ENCODE data around the gene COBL. TPM values are rescaled to one million over a fixed set of nuclear protein-coding genes. Genes with fewer than 3 reads are reported as not detected.

Gene COBL
- total and polyA plus RNA-seq, 9 of the 15 experiments (the other 6 are each of a cell fraction or from before 2014, with no cell fraction given), result 0.01 to 2.4 (median 0.09) TPM; not detected in 3

- TF ChIP-seq ATF4 (CRISPR knock-in tag; IDR thresholded peaks at IDR 0.05) (no peak), ZBTB40 (IDR thresholded peaks at IDR 0.05) (no peak), ZBTB40 (CRISPR knock-in tag; IDR thresholded peaks at IDR 0.05) (no peak), ZNF589 (CRISPR knock-in tag; IDR thresholded peaks at IDR 0.05; ENCODE audit: low read depth) (peak; percentile 87), ARID1B (IDR thresholded peaks at IDR 0.05) (no peak), JUNB (CRISPR knock-in tag; conservative IDR thresholded peaks at IDR 0.05) (no peak), CBX3 (IDR thresholded peaks at IDR 0.05; ENCODE audit: borderline replicate concordance in 1 of 2, low read length in 2 of 2) (no peak), ZNF592 (IDR thresholded peaks at IDR 0.05) (0 out of 2 replicates have a peak, but pooled peaks have one; percentile 27), HDAC2 (IDR thresholded peaks at IDR 0.05) (no peak), GATAD2A (IDR thresholded peaks at IDR 0.05) (no peak), ZNF668 (CRISPR knock-in tag; IDR thresholded peaks at IDR 0.05) (no peak; the same call in 1 of the 2 replicates), MEF2A (IDR thresholded peaks at IDR 0.05; ENCODE audit: control insufficient read depth, low read depth, low read length) (no peak)
- TF ChIP-seq, protein P1, sequence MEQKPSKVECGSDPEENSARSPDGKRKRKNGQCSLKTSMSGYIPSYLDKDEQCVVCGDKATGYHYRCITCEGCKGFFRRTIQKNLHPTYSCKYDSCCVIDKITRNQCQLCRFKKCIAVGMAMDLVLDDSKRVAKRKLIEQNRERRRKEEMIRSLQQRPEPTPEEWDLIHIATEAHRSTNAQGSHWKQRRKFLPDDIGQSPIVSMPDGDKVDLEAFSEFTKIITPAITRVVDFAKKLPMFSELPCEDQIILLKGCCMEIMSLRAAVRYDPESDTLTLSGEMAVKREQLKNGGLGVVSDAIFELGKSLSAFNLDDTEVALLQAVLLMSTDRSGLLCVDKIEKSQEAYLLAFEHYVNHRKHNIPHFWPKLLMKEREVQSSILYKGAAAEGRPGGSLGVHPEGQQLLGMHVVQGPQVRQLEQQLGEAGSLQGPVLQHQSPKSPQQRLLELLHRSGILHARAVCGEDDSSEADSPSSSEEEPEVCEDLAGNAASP (IDR thresholded peaks at IDR 0.05), result no peak
These were observed 13.2 kb upstream of the COBL start (continued) for GRCh38 chr7:51329696-51330263.
